ENCODE data around the gene ST6GALNAC4.

ST6GALNAC4 gene

DNA sequence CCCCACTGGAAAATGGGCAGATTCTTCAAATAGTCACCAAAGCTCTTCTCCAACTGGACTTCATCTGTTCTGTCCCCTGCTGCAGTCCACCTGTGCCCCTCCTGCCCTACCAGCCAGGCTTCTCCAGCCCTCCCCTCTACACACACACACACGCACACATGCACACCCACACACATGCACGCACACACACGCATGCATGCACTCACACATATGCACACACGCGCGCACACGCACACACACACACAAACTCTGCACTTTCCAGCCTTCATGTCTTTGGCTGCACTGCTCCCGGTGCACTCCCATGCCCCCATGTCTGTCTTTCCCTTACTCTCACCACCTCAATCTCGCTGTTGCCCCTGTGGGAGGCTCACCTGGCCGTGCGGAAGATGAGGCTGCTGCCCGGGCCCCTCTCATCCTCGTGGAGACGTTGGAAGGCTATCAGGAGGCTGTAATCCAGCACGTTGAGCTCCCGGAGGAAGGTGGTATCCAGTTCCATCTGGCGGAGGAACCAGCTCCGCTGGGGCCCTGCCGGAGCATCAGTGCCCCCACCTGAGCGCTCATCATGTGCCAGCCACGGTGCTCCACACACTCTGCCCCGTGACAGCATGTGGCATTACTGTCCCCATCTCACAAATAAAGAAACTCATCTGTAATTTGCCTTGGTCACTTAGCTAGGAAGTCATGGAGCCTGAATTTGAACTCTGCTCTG is 8.0 kb upstream of the ST6GALNAC4 start:
- Histone ChIP-seq H3K36me3 (ENCODE audit: insufficient read depth, low read length) (no peaks in the 10 kb centered on the region), H3K4me3 (no peak overlapping the region), H3K9ac (ENCODE audit: insufficient read length) (no peak overlapping the region), H3K9me3 (ENCODE audit: low read depth, low read length) (no peaks in the 10 kb centered on the region), H3K27ac (no peak overlapping the region)
- TF ChIP-seq EZH2 (IDR thresholded peaks at IDR 0.05) (no peak), POLR2AphosphoS5 (IDR thresholded peaks at IDR 0.05; ENCODE audit: borderline replicate concordance, low read depth, low read length) (no peak), FOXP2 (optimal IDR thresholded peaks at IDR 0.05; ENCODE audit: control extremely low read depth, extremely low read length, insufficient read depth) (no peak)
- no peak for DNase-seq (ENCODE audit: low read depth, low spot score)

- H3K36me3 ChIP-seq (ENCODE audit: insufficient read depth, low read length) = no peaks in the 10 kb centered on the region
- H3K9me3 ChIP-seq (ENCODE audit: low read depth, low read length) = no peaks in the 10 kb centered on the region
- DNase-seq (ENCODE audit: low read depth, low spot score) = no peak
- no peak overlapping the region for H3K4me3 ChIP-seq
- no peak overlapping the region for H3K27ac ChIP-seq
- H3K9ac ChIP-seq (ENCODE audit: insufficient read length) = no peak overlapping the region
- TF ChIP-seq POLR2AphosphoS5 (IDR thresholded peaks at IDR 0.05; ENCODE audit: borderline replicate concordance, low read depth, low read length) (no peak), FOXP2 (optimal IDR thresholded peaks at IDR 0.05; ENCODE audit: control extremely low read depth, extremely low read length, insufficient read depth) (no peak), EZH2 (IDR thresholded peaks at IDR 0.05) (no peak)
Measured at GRCh38 chr9:127923771-127924170, 6.9 kb upstream of the ST6GALNAC4 start.

DNA sequence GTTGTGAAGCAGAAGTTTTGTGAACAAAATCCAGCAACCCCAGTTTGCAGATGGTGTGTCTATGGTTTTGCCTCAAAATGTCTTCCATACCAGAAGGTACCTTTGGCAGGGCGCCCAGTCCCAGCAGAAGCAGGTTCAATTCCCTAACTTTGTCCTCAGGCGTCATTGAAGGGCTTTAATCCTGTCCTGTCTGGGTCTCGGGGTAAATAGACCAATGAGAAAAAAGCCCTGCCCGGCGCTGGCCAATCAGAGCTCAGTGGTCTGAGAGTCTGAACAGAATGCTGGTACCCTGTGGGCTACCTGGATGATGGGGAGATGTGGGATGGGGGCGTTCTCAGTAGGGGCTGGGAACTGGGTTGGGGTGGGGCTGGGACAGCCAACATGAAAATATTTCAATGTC is 6.2 kb upstream of the ST6GALNAC4 start:
- Histone ChIP-seq H3K36me3 (ENCODE audit: insufficient read depth, low read length) (no peaks in the 10 kb centered on the region), H3K9ac (ENCODE audit: insufficient read length) (no peak overlapping the region), H3K4me3 (no peak overlapping the region), H3K27ac (no peak overlapping the region), H3K9me3 (ENCODE audit: low read depth, low read length) (no peaks in the 10 kb centered on the region)
- no peak for DNase-seq (ENCODE audit: low read depth, low spot score)
- no peak for TF ChIP-seq POLR2AphosphoS5 (IDR thresholded peaks at IDR 0.05; ENCODE audit: borderline replicate concordance, low read depth, low read length)
- TF ChIP-seq FOXP2 (optimal IDR thresholded peaks at IDR 0.05; ENCODE audit: control extremely low read depth, extremely low read length, insufficient read depth) = no peak
- no peak for TF ChIP-seq EZH2 (IDR thresholded peaks at IDR 0.05)

DNA sequence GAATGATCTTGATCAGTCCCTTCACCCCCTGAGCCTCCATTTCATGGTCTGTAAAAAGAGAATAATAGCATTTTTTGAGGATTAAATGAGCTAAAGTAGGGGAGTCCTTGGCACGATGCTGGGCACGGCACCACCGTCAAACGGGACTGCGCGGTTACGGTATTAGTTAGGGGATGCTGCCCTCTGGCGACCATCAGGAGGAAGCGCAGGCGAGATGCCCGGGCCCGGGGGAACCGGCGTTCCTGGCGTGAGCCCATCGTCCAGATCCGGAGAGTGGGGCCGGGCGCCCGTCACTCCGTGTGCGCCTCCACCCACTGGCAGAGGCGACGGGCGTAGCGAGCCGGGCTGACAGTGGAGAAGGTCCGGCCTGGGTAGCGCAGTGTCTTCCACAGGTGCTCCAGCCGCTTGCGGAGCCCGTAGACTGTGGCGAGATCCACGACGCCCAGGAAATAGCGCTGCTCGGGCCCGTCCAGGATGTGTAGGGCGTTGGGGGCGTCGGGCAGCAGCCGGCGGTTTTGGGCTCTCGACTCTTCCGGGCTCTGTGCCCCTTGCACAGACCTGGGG is 4.8 kb upstream of the ST6GALNAC4 start:
- H3K36me3 ChIP-seq (ENCODE audit: insufficient read depth, low read length) = no peaks in the 10 kb centered on the region
- no peak overlapping the region for H3K27ac ChIP-seq
- TF ChIP-seq POLR2AphosphoS5 (IDR thresholded peaks at IDR 0.05; ENCODE audit: borderline replicate concordance, low read depth, low read length) = no peak
- no peak for TF ChIP-seq FOXP2 (optimal IDR thresholded peaks at IDR 0.05; ENCODE audit: control extremely low read depth, extremely low read length, insufficient read depth)
- no peak for TF ChIP-seq EZH2 (IDR thresholded peaks at IDR 0.05)
- no peak overlapping the region for H3K9ac ChIP-seq (ENCODE audit: insufficient read length)
- H3K4me3 ChIP-seq = peak overlapping the region; percentile 55
- no peaks in the 10 kb centered on the region for H3K9me3 ChIP-seq (ENCODE audit: low read depth, low read length)
- no peak for DNase-seq (ENCODE audit: low read depth, low spot score)

GRCh38 chr9:127920794-127921193 is 4.0 kb upstream of the ST6GALNAC4 start:
- Histone ChIP-seq H3K36me3 (ENCODE audit: insufficient read depth, low read length) (no peaks in the 10 kb centered on the region), H3K4me3 (no peak overlapping the region), H3K9me3 (ENCODE audit: low read depth, low read length) (no peaks in the 10 kb centered on the region), H3K9ac (ENCODE audit: insufficient read length) (no peak overlapping the region), H3K27ac (no peak overlapping the region)
- TF ChIP-seq EZH2 (IDR thresholded peaks at IDR 0.05) (no peak), FOXP2 (optimal IDR thresholded peaks at IDR 0.05; ENCODE audit: control extremely low read depth, extremely low read length, insufficient read depth) (no peak), POLR2AphosphoS5 (IDR thresholded peaks at IDR 0.05; ENCODE audit: borderline replicate concordance, low read depth, low read length) (no peak)
- no peak for DNase-seq (ENCODE audit: low read depth, low spot score)

DNA sequence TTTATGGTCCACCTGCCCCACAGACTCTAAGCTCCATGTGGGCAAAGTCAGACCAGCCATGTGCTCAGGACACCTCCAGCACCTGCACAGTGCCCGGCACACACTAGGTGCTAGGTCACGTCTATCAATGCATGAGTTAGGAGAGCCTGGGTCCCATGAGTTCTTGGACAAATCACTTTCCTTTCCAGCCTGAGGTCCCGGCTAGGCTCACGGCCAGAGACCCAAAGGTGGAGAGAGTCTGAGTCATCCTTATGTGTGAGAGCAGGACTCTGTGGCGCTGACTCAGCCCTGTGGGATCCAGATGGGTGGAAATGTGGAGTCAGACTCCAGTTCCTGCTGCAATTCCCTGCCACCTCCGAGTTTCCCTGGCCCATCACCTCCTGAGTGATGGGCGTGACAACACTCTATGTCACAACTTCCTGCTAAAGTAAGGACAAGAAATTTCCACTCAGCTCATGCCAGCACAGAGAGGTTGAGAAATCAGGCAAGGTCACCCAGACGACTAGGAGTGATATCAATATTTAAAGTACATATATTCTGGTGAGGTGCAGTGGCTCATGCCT is 2.5 kb upstream of the ST6GALNAC4 start:
- H3K9me3 ChIP-seq (ENCODE audit: low read depth, low read length) = no peaks in the 10 kb centered on the region
- TF ChIP-seq POLR2AphosphoS5 (IDR thresholded peaks at IDR 0.05; ENCODE audit: borderline replicate concordance, low read depth, low read length) (no peak), EZH2 (IDR thresholded peaks at IDR 0.05) (no peak), FOXP2 (optimal IDR thresholded peaks at IDR 0.05; ENCODE audit: control extremely low read depth, extremely low read length, insufficient read depth) (no peak)
- no peak overlapping the region for H3K27ac ChIP-seq
- no peak overlapping the region for H3K4me3 ChIP-seq
- no peak overlapping the region for H3K9ac ChIP-seq (ENCODE audit: insufficient read length)
- no peaks in the 10 kb centered on the region for H3K36me3 ChIP-seq (ENCODE audit: insufficient read depth, low read length)
- no peak for DNase-seq (ENCODE audit: low read depth, low spot score)

- H3K9me3 ChIP-seq (ENCODE audit: low read depth, low read length) = no peaks in the 10 kb centered on the region
- TF ChIP-seq FOXP2 (optimal IDR thresholded peaks at IDR 0.05; ENCODE audit: control extremely low read depth, extremely low read length, insufficient read depth) (no peak), EZH2 (IDR thresholded peaks at IDR 0.05) (no peak)
- no peak overlapping the region for H3K4me3 ChIP-seq
- H3K36me3 ChIP-seq (ENCODE audit: insufficient read depth, low read length) = no peaks in the 10 kb centered on the region
- DNase-seq (ENCODE audit: low read depth, low spot score) = no peak
- H3K27ac ChIP-seq = no peak overlapping the region
- H3K9ac ChIP-seq (ENCODE audit: insufficient read length) = no peak overlapping the region
Measured at GRCh38 chr9:127918183-127919107, 1.6 kb upstream of the ST6GALNAC4 start.

- no peak overlapping the region for H3K9ac ChIP-seq (ENCODE audit: insufficient read length)
- no peaks in the 10 kb centered on the region for H3K9me3 ChIP-seq (ENCODE audit: low read depth, low read length)
- no peak for DNase-seq (ENCODE audit: low read depth, low spot score)
- peak overlapping the region; percentile 75 for H3K4me3 ChIP-seq
- H3K27ac ChIP-seq = no peak overlapping the region
- no peaks in the 10 kb centered on the region for H3K36me3 ChIP-seq (ENCODE audit: insufficient read depth, low read length)
- no peak for TF ChIP-seq EZH2 (IDR thresholded peaks at IDR 0.05)
- TF ChIP-seq FOXP2 (optimal IDR thresholded peaks at IDR 0.05; ENCODE audit: control extremely low read depth, extremely low read length, insufficient read depth) = no peak
- TF ChIP-seq POLR2AphosphoS5 (IDR thresholded peaks at IDR 0.05; ENCODE audit: borderline replicate concordance, low read depth, low read length) = no peak
Measured at GRCh38 chr9:127917603-127918002, 762 bp upstream of the ST6GALNAC4 start.

Measured in SK-N-MC (cell line).